DMS53 (cell line): ENCODE data around the gene GNAI2.
"Not testable (repeated sequence)": the region's sequence is repeated elsewhere in the genome, so short reads cannot be mapped to it uniquely, and the experiment has no call there.

ENCODE experiments used
- DNase-seq: peaks from one replicate; lab custom pipeline; 2025; lab: John Stamatoyannopoulos, UW

The GNAI2 gene

DNA sequence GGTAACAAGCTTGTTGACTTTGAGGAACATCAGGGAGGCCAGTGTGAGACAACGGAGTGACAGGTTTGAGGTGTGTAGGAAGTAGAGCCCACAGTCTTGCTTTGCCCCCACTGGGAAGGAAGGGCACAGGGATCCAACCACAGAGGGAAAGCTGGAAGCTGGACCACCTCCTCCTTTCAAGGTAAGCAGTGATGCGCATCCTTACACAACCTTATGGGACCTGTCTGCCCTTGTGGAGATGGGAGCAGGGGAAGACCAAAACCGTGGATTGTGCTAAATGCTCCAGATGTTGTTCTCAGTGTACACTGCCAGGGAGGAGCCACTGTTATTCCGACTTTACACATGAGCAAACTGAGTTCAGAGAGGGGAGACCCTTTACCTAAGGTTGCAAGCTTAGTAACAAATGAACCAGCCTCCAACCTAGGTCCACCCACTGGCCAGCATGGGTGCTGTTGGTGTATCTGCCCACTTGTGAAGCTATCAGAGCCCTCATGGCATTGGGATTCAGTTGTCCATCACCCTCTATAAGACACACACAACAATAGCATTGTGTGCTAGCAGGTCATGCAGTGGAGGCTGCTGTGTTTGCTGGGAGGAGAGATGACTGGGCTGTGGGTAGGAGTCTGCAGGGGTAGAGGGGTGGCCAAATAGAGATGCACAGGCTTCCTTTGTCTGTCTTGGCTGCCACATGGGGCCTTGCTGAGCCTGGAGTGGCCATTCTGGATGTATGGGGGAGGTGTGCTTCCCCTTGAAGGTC is 42.3 kb downstream of the GNAI2 start:
- DNase-seq = no peak

DNA sequence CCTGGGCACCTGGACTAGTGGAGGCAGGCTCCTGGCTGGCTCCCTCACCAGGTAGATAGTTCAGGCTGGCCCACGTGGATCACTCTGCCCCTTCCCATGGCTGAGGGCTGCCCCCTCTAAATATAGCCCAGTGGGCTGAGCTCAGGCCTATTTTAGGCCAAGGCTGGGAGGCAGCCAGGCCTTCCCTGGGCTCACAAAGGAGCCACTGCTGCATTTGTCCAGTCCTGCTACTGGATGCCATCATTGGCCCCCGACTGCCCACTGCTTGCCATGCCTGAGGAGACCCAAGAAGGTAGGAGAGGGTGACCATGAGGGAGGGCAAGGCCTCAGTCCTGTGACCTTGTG is 42.8 kb downstream of the GNAI2 start, which contains the start of gene LSMEM2:
LSMEM2 (plus strand) TSS at position 208 of the 345 bp plus-strand sequence; CDS start at position 235, 27 bp downstream.
- DNase-seq = no peak

DNA sequence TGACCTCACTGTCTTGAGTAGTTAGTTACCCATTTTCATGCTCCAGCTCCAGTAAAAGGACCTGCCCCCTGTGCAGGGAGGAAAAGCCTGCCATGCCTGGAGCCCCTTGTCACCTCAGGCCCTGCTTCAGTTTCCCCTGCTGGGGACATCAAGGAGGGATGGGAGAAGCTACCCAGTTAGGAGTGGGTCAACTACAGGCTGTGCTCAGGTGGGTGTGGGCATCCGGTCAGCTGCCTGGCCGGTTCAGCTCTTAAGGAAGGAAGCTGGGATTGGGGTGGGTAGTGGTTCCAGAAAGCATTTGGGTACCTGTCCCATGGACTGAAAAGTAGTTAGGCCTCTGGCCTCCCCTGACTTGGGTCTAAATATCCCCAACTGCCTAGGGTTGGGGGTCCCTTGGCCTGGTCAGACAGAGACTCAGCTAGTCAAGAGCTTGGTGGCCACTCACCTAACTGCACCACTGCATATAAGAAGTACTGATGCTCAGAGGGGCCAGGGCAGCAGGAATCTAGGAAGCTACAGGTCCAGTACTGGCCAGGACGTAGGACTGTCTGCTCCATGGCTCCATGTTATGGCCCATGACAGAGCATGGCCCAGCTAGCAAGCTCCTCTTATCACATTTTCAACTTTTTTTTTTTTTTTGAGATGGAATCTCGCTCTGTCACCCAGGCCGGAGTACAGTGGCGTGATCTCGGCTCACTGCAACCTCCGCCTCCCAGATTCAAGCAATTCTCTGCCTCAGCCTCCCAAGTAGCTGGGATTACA is 43.4 kb downstream of the GNAI2 start:
- no peak for DNase-seq

DNA sequence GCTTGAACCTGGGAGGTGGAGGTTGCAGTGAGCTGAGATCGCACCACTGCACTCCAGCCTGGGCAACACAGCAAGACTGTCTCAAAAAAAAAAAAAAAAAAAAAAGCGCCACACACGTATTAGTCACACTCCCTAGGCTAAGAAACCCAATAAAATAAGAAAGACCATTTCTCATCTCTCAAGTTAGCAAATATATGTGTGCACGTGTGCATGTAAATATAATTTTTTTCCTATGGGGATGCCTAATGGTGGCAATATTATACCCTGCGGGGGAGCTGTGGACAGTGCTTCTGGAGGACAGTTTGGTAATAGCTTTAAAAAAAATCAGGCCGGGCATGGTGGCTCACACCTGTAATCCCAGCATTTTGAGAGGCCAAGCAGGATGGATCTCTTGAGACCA is 48.1 kb downstream of the GNAI2 start:
- not testable (repeated sequence) for DNase-seq

DNA sequence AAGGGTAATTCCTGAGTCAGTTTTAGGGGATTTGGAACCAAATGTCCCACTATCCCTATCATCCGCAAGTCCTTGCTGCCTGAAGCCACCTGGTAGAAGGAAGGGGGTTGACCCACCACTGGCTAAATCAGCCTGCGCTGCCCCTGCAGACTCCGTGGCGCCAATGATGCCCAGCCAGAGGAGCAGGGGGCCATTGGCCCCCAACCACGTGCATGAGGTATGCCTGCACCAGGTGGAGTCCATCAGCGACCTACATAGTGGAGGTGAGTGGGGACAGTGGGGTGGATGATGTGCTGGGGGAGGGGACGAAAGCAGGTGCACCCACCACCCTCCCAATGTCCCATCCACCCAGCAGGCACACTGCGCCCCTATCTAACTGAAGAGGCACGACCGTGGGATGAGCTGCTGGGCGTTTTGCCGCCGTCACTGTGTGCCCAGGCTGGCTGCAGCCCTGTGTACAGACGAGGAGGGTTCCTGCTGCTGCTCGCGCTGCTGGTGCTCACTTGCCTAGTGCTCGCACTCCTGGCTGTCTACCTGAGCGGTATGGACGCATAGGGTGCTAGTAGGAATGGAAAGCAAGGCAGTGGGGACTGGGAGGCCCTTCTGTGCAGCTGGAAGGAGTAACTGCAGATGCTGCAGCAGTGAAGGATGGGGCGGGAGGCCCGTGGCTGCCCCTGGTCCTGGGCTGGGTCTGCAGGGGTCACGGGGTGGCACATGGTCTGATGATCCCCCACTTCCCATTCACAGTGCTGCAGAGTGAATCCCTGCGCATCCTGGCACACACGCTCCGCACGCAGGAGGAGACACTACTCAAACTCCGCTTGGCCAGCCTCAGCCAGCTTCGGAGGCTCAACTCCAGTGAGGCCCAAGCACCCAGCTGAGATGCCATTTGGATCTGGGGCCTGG is 50.6 kb downstream of the GNAI2 start:
- no peak for DNase-seq

- DNase-seq = no peak
Observed at GRCh38 chr3:50287262-50287661, 51.3 kb downstream of the GNAI2 start.

- no peak for DNase-seq
Observed at GRCh38 chr3:50288387-50289007, 52.5 kb downstream of the GNAI2 start.

GRCh38 chr3:50289130-50289529 is 53.1 kb downstream of the GNAI2 start:
- no peak for DNase-seq

DNA sequence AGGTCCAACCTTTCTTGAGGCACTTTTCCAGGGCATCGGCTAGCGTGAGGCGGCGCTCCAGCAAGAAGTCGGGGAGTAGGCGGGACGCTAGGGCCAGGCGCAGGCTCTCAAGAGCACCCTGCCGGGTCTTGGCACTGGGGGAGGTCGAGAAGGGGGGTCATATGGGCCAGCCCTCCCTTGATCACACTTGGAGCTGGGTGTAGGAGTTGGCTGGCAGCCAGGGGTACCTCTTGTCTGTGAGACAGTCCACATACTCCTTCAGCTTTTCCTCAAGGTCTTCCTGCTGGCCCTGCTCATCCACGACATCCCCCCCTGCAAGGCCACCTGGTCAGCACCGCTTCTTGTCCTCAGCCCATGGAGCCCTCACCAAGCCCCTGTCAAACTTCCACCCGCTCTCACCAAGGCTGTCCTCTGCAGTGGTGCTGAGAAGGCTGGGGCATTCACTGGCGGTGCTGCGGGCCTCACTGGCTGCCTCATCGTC is 54.2 kb downstream of the GNAI2 start:
- no peak for DNase-seq

GRCh38 chr3:50292159-50293078 is 56.4 kb downstream of the GNAI2 start, which contains the start of gene IFRD2:
IFRD2 (minus strand) TSS chr3:50292429; CDS start chr3:50292274, 155 bp downstream.
- peak; percentile 94 for DNase-seq

- DNase-seq = no peak
Observed at GRCh38 chr3:50293079-50293801, 57.2 kb downstream of the GNAI2 start.

GRCh38 chr3:50294089-50294488 is 58.1 kb downstream of the GNAI2 start:
- no peak for DNase-seq

DNA sequence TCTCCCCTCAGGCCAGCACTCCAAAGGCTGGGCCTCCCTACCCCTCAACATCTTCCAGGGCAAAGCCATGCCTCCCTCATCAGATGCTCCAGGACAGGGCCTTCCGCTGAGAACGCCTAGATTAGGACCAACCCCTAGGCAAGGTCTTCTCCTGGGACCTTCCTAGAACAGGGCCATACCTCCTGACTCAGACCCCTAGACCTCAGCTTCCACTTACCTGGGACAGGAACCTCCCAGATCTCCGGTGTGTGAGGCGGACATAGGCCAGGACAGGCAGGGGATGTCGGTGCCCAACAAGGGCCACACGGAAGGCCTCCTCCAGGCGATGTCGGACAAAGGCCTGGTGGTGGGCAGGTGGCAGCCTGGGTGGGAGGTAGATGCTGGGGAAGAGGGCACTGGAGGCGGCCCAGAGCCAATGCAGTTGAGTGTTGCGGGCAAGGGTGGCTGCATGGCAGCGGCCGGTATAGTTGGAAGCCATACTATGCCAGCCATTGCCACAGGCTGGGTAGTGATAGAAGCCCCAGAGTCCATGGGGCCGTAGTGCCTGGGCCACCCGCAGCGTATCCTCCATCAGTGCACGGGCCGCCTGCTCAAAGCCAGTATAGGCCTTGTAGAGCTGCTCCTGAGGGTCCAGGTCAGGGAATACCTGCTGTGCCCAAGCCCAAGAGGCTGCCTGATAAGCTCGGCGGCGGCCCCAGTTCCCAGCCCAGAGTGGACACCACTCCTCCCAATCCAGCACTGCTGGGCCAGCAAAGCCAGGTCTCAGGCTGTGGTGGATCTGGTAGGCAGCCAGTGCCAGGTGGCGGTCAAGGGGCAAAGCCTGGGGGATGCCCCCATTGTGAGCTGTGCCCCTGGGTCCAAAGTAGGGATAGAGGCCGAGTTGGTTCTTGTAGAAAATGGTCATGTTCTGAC is 58.7 kb downstream of the GNAI2 start:
- no peak for DNase-seq

- no peak for DNase-seq
Observed at GRCh38 chr3:50295553-50296431, 59.8 kb downstream of the GNAI2 start.

- DNase-seq = no peak
Observed at GRCh38 chr3:50296721-50297383, 60.8 kb downstream of the GNAI2 start.

DNA sequence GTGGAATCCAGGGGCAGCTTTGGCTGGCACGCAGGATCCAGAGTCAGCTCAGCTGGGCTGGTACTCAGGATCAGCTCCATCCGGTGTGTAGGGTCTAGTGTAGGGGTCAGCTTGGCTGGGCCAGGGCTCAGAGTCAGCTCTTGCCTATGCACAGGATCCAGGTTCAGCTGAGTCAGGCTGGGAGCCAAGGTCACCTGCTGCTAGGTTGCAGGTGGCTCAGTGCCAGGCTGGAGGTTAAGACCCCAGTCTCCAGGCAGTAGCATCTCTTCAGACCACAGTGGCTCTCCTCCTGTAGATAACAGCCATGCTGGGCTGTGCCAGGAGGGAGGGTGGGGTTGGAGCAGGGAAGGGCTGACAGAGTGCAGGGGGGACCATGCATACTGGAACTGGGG is 61.4 kb downstream of the GNAI2 start:
- DNase-seq = no peak
